Activated naive CD8-positive, alpha-beta T cell treated with anti-CD3 and anti-CD28 coated beads, Interleukin-2, amount 50 U/mL, for 16 hours (primary cell): ENCODE measurements around the gene LY6G6F.

ENCODE experiments used
- DNase-seq: peaks from one replicate; pipeline ENCODE4 v3.0.0-alpha.2; 2020; ENCODE audit warnings: low read depth, low spot score

Gene LY6G6F, protein sequence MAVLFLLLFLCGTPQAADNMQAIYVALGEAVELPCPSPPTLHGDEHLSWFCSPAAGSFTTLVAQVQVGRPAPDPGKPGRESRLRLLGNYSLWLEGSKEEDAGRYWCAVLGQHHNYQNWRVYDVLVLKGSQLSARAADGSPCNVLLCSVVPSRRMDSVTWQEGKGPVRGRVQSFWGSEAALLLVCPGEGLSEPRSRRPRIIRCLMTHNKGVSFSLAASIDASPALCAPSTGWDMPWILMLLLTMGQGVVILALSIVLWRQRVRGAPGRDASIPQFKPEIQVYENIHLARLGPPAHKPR

DNA sequence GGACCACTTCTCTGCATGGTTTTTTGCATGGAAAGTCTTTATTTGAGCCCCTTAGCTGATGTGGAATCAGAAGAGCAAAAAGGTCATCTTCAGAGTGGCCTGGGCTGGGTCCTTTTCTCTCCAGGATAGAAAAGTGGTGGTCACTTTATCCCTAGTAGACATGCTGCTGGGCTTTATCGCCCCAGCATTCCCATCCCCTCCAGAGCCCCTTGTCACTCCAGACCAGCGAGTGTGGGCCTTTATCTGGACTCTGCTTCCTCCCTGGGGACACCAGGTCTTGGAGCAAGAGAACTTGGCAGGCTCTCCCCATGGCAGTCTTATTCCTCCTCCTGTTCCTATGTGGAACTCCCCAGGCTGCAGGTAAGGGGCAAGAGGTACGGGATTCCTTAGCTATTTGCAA lies at the start of gene LY6G6F:
LY6G6F (plus strand) TSS at position 268 of the 400 bp plus-strand sequence; CDS start at position 309, 41 bp downstream.
- DNase-seq = no peak

DNA sequence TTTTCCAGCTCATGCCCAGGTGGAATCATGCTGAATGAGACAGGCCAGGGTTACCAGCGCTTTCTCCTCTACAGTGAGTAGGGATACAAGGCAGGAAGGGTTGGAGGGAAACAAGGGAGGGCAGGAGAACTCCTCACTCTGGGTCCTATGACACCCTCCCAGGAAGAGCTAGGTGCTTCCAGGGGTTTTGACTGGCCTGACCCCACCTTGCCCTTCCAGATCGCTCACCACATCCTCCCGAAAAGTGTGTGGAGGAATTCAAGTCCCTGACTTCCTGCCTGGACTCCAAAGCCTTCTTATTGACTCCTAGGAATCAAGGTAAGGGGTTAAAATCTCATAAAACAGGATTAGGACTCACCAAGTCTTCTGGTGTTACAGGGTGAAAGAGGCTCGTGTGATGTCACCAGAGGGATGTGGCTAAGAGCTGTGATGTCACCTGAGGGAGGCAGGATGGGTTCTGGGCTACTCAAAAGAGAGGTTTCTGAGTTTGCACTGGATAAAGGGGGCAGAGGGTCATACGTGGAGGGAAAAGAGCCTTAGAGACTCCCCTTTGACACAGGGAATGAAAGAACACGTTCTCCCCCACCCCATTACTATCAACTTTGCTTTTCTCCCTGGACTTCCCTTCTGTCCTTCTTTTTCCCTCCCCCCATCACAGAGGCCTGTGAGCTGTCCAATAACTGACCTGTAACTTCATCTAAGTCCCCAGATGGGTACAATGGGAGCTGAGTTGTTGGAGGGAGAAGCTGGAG lies 49.1 kb upstream of the LY6G6F start:
- no peak for DNase-seq

DNA sequence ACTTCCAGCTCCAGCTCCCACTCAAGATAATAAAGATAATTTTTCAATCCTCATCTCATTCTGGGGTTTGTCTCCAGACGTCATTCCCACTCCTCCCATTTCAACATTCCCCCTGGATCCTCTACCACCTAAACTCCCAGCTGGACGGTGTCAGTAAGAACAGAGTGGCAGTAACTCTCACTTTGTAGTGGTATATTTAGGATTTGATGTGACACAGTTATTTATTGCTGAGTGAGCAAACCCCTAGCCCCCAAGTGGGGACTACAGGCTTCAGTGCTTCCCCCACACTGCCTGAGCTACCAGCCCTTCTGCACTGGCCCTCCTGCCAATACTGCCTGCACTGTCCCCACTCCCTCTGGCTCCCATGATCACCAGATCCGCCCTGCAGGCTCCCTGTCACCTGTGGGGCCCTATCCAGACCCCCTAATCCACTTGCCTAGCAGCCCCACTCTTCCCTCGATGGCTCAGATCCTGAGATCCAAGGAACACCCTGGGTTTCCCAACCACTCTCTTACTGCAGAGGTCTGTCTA lies 48.4 kb upstream of the LY6G6F start:
- no peak for DNase-seq

DNA sequence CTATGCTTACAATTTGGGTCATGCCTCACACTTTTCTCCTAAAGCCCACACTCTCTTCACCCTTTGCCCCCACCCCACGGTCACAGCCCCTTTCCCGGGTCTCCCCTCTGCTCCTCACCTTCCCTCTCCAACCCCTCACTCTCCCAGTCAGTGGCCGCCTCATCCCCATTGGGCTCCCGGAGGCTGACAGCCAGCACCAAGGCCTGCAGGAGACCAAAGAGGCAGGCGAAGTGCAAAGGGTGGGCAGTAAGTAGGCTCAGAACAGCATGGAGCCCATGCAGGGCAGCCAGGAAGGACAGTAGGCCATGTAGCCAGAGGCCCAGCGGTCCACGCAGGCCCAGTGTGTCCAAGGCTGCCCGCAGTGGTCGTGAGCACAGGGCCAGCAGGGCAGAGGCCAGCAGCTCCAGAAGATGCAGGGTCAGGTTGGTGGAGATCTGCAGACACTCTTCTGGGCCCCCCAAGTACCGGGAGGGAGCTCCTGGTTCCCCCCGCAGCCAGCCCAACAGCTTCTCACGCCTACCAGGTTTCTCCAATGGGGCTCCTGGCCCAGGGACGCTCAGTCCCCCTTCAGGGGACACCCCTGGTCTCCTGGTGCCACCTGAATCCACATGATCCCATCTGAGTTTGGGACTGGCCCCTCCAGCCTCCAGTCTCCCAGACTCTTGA lies 47.5 kb upstream of the LY6G6F start:
- no peak for DNase-seq

DNA sequence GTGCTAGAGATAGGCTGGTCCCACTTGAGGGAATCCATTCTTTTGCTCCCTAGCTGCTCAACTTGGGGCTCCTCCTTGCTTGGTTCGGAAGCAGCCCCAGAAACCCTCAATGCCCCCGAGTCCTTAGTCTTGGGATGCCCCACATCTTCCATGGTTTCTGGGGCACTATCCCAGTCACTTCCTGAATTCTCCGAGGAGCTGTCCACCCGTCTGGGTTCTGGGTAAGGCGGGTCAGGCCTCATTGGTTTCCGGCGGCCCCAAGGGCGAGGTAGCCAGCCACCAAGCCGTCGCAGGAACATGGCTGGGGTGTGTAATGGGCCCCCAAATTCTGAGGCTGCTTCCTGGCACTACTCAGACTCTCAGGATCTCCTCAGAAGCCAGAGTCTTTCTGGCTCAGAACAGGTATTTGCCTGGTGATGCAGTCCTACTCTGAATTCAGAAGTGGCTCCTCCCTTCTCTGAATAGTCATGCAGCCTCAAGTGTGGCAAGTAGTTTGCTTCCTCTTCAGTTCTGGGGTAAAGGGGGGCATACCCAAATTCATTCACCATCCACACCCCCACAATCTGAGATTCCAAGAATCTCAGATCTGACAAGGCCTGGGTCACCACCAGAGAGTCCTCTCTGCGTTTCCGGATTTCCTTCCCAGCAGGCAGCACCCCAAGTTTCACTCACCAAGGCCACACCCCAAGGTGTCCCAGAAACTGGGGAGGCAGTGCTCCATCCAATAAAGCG lies 46.9 kb upstream of the LY6G6F start:
- DNase-seq = no peak

- DNase-seq = peak; percentile 38
Observed at GRCh38 chr6:31660381-31661261, 46.0 kb upstream of the LY6G6F start, which contains the start of gene C6orf47. Gene C6orf47, minus strand, starts transcription at chr6:31660778. Its CDS starts 831 bp downstream, at chr6:31659947.

DNA sequence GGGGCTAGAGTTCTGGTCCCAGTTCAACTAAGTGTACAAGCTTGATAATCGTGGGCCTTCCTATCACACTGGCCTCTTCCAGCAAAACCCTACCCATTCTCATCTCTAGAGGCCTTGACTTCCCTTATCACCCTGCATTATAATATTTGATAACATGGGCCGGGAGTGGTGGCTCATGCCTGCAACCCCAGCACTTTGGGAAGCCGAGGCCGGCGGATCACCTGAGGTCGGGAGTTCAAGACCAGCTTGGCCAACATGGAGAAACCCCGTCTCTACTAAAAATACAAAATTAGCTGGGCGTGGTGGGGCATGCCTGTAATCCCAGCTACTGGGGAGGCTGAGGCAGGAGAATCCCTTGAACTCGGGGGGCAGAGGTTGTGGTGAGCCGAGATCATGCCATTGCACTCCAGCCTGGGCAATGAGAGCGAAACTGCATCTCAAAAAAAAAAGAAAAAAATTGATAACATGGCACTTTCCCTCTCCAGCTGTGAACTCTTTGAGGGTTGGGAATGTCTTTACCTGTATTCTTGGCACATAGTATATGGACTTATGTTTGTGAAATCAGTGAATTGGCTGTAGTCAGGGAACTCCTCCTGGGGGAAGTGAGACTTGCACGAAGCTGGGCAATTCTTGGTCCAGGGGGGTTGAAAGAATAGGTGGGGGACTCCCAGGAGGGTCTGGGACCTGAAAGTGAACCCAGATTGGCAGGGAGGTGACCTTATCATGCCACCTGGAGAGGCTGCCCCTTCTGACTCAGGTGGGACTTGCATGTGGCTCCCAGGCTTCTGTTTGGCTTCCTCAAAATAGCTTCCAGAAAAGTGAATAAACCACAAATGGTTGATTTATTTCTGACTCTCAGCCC lies 45.2 kb upstream of the LY6G6F start:
- DNase-seq = no peak

DNA sequence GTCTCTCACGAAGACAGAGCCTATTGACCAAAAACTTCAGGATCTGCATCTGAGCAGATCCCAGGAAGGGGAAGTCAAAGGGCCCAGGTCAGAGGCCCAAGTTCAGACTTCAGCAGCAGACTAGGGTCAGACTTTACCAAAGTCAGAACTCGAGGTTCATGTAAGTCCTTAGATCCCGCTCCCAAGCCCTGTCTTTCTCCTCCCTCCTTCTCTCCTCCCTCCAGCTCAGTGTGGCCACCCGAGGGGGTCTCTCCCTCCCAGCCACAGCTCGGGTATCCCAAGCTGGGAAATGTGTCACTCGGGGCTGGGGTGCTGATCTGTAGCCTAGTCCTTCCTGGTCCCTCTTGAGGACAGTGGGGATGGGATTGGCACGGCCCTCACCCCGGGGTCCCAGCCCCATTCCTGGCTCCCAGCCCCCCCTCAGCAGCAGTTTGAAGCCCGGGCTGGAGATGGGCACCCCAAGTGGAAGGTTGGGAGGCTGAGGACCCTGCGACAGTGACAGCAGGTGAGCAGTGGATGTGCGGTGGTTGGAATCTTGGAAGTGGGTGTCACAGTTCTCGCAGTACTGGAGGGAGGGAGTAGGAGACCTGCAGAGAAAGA lies 44.4 kb upstream of the LY6G6F start:
- no peak for DNase-seq

DNA sequence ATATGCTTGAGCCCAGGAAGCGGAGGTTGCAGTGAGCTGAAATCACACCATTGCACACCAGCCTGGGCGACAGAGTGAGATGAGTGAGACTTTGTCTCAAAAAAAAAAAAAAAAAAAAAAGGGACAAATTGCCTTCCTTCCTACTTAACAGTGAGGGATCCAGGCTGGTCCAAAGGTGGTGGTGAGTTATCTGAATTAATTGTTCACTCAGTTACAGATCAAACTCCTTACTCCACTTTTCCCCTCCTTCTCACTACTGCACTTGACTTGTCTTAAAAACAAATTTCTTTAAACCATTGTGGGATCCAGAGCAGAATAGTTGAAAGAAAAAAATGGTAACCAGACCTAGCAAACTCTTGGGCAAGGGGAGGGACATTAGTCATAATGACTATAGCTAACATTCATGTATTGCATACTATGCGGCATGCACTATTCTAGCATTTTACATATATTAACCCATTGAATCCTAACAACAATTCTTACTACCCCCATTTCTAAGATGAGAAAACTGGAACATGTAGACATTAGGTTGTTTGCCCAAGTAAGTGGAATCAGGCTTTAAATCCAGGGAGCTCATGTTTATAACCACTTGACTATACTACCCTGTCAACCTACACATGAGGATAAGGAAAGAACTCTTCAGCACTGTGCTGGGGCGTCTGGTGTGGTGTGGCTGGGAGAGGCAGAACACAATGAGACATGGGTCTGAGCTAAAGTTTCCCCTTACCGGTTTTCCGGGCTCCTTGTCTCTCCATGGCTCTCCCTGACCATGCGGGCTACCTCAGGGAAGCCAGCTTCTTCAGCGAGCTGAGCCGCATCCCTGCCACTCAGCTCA lies 43.3 kb upstream of the LY6G6F start:
- no peak for DNase-seq

DNA sequence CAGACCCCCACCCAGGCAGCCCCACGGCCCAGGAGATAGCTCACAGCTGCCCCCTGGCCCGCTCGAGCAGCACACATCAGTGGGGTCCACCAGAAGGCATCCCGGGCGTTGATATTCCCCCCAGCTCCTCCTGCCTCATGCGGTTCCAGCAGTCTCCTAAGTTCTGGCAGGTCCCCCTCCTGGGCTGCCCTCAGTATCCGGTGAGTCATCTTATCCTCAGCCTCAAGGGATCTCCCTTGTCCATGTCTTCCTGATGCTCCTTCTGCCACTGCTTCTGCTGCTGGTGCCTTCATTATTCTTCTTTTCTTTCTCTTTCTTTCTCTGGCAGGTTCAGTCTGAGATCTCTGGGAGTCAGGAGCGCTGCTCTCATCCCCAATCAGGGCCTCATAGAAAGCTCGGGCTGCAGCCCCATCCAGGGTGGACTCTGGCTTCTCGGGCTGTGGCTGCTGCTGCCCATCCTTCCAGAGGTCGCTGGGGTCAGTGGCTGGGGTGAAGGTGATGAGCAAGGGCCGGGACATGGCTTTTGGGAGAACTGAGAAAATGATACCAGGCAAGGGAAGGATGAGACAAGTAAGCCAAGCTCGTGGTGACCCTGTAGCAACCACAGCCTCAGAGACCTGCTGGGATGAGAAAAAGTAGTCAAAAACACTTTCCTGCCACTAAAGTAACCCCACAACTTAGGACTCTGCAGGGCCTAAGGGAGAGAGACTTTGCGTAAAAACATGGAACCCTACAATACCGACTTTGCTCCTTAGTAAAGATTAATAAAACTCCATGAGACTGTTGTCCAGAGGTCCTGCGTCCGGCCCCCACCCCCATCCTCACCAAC lies 42.5 kb upstream of the LY6G6F start:
- DNase-seq = no peak

GRCh38 chr6:31664790-31665500 lies 41.7 kb upstream of the LY6G6F start, which contains the start of gene GPANK1:
Gene GPANK1, minus strand, starts transcription at chr6:31664997. Its CDS starts 519 bp downstream, at chr6:31664478.
- peak; percentile 73 for DNase-seq

- peak; percentile 97 for DNase-seq
Observed at GRCh38 chr6:31665501-31666336, 40.9 kb upstream of the LY6G6F start, which contains the start of gene CSNK2B. Gene CSNK2B, plus strand, starts transcription at chr6:31666080. Its CDS starts 752 bp downstream, at chr6:31666832.

DNA sequence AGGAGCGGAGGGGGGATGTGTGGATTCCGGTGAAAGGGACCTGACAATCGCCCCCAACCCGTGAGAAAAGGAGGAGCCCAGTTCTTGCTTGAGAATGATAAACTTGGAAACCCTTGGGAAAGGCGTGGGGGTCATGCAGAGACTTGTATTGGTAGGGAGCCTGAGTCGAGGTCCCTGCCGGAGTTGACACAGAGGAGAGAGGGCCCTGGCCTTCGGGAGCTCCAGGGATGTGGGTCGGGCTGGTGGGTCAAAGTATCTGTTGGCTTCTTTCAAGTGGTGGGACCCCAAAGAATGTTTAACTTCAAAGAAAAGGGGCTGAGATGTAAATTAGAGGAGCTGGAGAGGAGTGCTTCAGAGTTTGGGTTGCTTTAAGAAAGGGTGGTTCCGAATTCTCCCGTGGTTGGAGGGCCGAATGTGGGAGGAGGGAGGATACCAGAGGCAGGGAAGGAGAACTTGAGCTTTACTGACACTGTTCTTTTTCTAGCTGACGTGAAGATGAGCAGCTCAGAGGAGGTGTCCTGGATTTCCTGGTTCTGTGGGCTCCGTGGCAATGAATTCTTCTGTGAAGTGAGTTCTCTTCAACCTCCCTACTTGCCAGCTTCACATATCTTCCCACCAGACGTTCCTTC lies 40.2 kb upstream of the LY6G6F start:
- no peak for DNase-seq

GRCh38 chr6:31669676-31670075 lies 37.0 kb upstream of the LY6G6F start, which contains the start of gene LY6G5B:
Gene LY6G5B, plus strand, starts transcription at chr6:31669976. Its CDS starts 975 bp downstream, at chr6:31670951.
- DNase-seq = no peak
